ENCODE data around the gene GSC.

GSC gene

DNA sequence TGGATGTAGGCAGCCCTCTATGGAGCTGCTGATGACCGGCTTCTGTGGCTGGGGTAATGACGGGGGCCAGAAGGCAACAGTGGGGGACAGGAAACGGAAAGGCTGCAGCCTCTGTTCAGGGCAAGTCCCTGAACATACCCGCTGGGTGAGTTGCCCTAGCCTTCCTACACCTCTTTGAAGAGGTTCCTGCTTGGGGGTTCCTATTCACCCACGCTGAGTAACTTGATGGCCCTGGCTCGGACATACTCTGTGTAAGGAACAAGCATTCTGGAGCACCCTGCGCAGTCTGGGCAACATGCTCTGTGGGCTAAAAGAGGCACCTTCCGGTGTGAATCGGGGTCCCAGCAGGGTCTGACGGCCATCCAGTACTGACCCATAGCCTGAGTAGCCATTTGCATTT lies 17.7 kb upstream of the GSC start:
- H3K4me1 ChIP-seq (ENCODE audit: control insufficient read depth in 2 of 2, insufficient read depth in 2 of 2, low read length in 2 of 2) = no peaks in the 10 kb centered on the region
- H3K9me3 ChIP-seq (ENCODE audit: control insufficient read depth in 2 of 2, low read length in 2 of 2) = no peaks in the 10 kb centered on the region
- H3K36me3 ChIP-seq (ENCODE audit: control insufficient read depth in 2 of 2, insufficient read depth in 2 of 2, low read length in 2 of 2) = no peaks in the 10 kb centered on the region
- no peak overlapping the region for H3K27ac ChIP-seq (ENCODE audit: low read depth in 2 of 2, low read length in 2 of 2)
- H3K4me3 ChIP-seq (ENCODE audit: low read length in 2 of 2) = no peak overlapping the region
- peaks cover 0 to 3% of the 10 kb centered on the region in 2 donors for H3K27me3 ChIP-seq (ENCODE audit: control insufficient read depth in 2 of 2, insufficient read depth in 2 of 2, low read length in 2 of 2)
- H3K9ac ChIP-seq (ENCODE audit: low read depth in 1 of 2, low read length in 2 of 2) = no peak overlapping the region

DNA sequence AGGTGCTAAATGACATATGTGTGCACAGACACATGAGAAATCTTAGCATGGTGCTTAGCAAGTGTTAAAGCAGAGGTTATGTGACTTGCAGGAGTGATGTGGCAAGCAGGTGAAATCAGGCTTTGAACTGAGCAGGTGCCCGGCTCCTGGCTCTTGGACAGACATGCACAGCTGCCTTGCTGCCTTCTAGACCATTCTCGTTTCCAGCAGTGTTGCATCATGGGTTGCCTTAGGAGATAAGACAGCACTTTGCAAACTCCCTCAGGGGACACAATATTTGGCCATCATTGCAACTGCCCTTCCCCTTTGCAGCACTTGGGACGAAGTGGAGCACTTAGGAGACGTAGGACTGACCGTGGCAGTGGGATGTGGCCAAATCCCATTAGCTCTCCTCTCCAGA lies 17.2 kb upstream of the GSC start:
- no peak overlapping the region for H3K27ac ChIP-seq (ENCODE audit: low read depth in 2 of 2, low read length in 2 of 2)
- no peaks in the 10 kb centered on the region for H3K4me1 ChIP-seq (ENCODE audit: control insufficient read depth in 2 of 2, insufficient read depth in 2 of 2, low read length in 2 of 2)
- H3K9ac ChIP-seq (ENCODE audit: low read depth in 1 of 2, low read length in 2 of 2) = no peak overlapping the region
- no peaks in the 10 kb centered on the region for H3K36me3 ChIP-seq (ENCODE audit: control insufficient read depth in 2 of 2, insufficient read depth in 2 of 2, low read length in 2 of 2)
- H3K9me3 ChIP-seq (ENCODE audit: control insufficient read depth in 2 of 2, low read length in 2 of 2) = no peaks in the 10 kb centered on the region
- no peak overlapping the region for H3K4me3 ChIP-seq (ENCODE audit: low read length in 2 of 2)
- peaks cover 0 to 3% of the 10 kb centered on the region in 2 donors for H3K27me3 ChIP-seq (ENCODE audit: control insufficient read depth in 2 of 2, insufficient read depth in 2 of 2, low read length in 2 of 2)

DNA sequence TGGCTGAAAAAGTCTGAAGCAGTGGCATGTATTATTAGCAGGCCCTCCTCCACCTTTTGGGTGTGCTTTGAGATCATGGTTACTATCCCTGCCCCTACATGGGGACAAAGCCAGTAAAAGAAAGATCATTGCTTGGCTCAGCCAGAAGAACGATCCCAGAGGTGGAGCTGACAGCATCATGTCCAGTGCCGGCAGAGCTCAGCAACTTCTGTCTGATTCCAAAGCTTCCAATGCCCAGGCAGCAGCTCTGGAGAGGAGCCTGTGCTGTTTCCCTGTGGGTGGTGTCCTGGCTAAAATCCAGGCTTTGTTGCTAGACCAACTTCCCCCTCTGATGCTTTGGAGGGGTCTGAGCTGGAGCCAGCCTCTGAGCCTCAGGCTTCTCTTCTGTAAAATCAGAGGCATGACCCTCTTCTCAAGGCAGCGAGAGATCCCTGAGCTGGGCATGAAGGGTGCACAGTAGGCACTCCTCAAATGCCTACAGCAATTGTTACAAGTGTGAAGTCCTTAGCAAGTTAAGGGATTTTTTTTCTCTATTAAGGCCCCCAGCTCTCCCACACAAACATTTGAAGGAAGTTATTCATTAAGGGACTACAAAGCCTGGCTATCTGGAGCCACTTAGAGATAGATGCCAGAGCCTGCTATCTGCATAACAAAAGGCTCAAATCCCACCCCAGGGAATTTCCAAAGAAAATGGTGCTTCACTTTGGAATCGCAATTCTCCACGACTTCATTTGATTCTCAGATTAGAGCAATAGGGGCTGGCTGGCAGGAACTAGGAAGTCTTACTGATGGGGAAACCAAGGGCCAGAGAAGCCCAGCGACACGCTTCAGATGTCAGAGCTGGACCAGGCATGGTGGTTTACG lies 10.9 kb upstream of the GSC start:
- Histone ChIP-seq H3K36me3 (ENCODE audit: control insufficient read depth in 2 of 2, insufficient read depth in 2 of 2, low read length in 2 of 2) (no peaks in the 10 kb centered on the region), H3K9me3 (ENCODE audit: control insufficient read depth in 2 of 2, low read length in 2 of 2) (no peaks in the 10 kb centered on the region), H3K4me1 (ENCODE audit: control insufficient read depth in 2 of 2, insufficient read depth in 2 of 2, low read length in 2 of 2) (no peaks in the 10 kb centered on the region), H3K27ac (ENCODE audit: low read depth in 2 of 2, low read length in 2 of 2) (no peak overlapping the region), H3K4me3 (ENCODE audit: low read length in 2 of 2) (no peak overlapping the region), H3K9ac (ENCODE audit: low read depth in 1 of 2, low read length in 2 of 2) (no peak overlapping the region), H3K27me3 (ENCODE audit: control insufficient read depth in 2 of 2, insufficient read depth in 2 of 2, low read length in 2 of 2) (peaks cover 14 to 17% of the 10 kb centered on the region in 2 donors)

DNA sequence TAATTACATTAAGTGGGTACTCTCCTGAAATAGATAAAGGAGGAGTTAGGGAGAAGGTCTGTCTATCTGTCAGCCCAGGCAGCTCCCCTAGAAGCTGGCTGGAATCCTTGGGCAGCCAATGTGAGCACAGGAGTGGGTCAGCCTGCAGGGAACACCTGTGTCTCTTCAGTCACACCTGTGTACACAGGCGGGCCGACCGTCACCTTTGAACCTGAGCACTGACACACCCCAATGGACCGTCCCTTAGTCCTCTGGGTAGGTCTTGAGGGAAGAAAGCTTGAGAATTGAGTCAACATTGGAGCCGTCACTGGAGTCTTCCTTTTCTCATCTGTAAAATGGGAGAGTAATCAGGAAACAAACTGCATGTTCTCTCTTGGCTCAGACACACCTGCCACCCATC lies 9.8 kb upstream of the GSC start:
- H3K27me3 ChIP-seq (ENCODE audit: control insufficient read depth in 2 of 2, insufficient read depth in 2 of 2, low read length in 2 of 2) = peaks cover 24 to 25% of the 10 kb centered on the region in 2 donors
- H3K9me3 ChIP-seq (ENCODE audit: control insufficient read depth in 2 of 2, low read length in 2 of 2) = no peaks in the 10 kb centered on the region

DNA sequence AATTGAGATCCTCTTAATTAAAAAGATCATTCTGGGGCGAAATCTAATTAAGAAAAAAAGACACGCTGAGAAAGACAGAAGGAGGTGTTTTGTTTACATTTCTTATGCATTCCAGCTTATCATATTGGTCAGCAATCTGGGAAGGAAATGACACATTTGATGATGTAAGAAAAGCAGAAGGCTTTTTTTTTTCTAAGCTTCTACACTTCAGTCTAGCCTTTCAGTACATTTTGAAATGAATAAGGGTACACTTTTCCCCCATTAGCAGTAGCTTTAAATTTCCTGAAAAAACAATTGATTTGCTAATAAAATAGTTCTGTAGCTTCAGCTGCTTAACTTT lies 5.9 kb upstream of the GSC start:
- Histone ChIP-seq H3K27ac (ENCODE audit: low read depth in 2 of 2, low read length in 2 of 2) (no peak overlapping the region), H3K9me3 (ENCODE audit: control insufficient read depth in 2 of 2, low read length in 2 of 2) (no peaks in the 10 kb centered on the region), H3K36me3 (ENCODE audit: control insufficient read depth in 2 of 2, insufficient read depth in 2 of 2, low read length in 2 of 2) (no peaks in the 10 kb centered on the region), H3K4me3 (ENCODE audit: low read length in 2 of 2) (no peak overlapping the region), H3K27me3 (ENCODE audit: control insufficient read depth in 2 of 2, insufficient read depth in 2 of 2, low read length in 2 of 2) (peaks cover 56 to 57% of the 10 kb centered on the region in 2 donors), H3K9ac (ENCODE audit: low read depth in 1 of 2, low read length in 2 of 2) (no peak overlapping the region), H3K4me1 (ENCODE audit: control insufficient read depth in 2 of 2, insufficient read depth in 2 of 2, low read length in 2 of 2) (no peaks in the 10 kb centered on the region)

More for the DNA sequence above, 9.8 kb upstream of the GSC start:
- no peaks in the 10 kb centered on the region for H3K36me3 ChIP-seq (ENCODE audit: control insufficient read depth in 2 of 2, insufficient read depth in 2 of 2, low read length in 2 of 2)
- H3K27ac ChIP-seq (ENCODE audit: low read depth in 2 of 2, low read length in 2 of 2) = no peak overlapping the region
- H3K9ac ChIP-seq (ENCODE audit: low read depth in 1 of 2, low read length in 2 of 2) = no peak overlapping the region
- H3K4me3 ChIP-seq (ENCODE audit: low read length in 2 of 2) = no peak overlapping the region
- H3K4me1 ChIP-seq (ENCODE audit: control insufficient read depth in 2 of 2, insufficient read depth in 2 of 2, low read length in 2 of 2) = no peaks in the 10 kb centered on the region

DNA sequence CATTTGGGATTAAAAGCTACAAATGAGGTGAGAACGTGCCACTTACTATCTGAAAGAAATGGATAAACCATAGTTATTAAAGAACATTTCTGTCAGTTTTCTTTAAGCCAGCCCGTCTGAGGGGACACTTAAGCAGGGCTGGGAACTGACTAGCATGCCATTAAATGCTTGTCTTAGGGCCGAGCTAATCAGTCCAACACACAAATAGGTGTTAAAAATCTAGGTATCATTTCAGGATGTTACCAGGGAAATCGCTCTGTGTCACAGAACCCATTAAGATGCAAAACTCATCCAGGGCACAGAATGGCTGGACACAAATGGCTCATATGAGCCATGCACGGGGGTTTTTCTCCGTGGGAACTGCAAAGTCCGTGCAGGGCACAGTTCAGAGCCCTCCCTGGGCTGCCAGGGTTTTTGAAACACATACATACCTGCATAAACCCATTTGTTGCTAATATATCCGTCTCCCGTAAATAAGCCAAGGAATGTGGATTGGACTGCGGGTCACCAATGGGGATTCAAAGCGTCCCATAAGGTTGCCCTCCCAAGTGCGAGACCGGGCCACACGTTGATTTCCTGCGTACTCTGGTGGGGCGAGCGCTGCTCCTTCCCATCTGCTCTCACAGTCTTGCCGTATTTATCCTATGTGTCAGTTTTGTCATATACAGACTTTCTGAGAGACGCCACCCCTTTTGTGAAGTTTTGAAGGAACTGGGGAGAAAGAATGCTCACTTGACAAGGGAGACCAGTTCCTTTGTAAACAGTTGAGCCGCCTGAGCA lies 5.4 kb upstream of the GSC start:
- Histone ChIP-seq H3K9ac (ENCODE audit: low read depth in 1 of 2, low read length in 2 of 2) (no peak overlapping the region), H3K4me1 (ENCODE audit: control insufficient read depth in 2 of 2, insufficient read depth in 2 of 2, low read length in 2 of 2) (no peaks in the 10 kb centered on the region), H3K9me3 (ENCODE audit: control insufficient read depth in 2 of 2, low read length in 2 of 2) (no peaks in the 10 kb centered on the region), H3K36me3 (ENCODE audit: control insufficient read depth in 2 of 2, insufficient read depth in 2 of 2, low read length in 2 of 2) (no peaks in the 10 kb centered on the region), H3K27ac (ENCODE audit: low read depth in 2 of 2, low read length in 2 of 2) (no peak overlapping the region), H3K4me3 (ENCODE audit: low read length in 2 of 2) (no peak overlapping the region), H3K27me3 (ENCODE audit: control insufficient read depth in 2 of 2, insufficient read depth in 2 of 2, low read length in 2 of 2) (peaks cover 59 to 63% of the 10 kb centered on the region in 2 donors)

DNA sequence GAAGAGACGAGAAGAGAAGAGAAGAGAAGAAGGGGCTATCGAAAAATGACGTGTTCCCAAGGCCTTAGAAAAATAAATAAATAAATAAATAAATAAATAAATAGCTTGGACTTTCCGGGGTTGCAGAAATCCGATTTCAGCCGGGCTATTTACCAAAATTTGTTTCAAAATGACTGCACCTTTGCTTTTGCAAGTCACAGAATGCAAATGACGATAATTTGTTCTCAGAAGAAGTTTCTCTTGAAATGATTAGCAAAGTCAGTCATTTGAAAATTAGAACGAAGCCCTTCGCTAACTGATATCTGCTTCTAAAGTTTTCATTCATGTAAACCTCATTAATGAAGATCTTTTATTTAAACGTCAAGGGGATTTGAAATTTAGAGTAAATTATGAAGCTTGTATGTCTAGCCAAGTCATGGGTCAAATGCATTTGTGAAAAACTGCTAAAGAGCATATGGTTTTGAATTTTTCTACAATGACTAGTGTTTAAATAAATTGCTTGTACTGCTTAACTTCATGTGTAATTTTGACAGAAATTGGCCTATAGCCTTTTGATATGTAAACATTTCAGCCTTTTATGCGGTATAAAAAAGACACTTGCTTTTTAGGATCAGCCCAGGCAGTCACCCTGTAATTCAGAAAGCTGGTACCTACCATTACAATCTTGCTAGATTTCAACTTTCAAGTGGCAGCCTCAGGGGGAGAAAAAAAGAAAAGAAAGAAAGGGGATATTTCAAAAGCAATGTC lies 4.6 kb upstream of the GSC start:
- Histone ChIP-seq H3K4me3 (ENCODE audit: low read length in 2 of 2) (no peak overlapping the region), H3K9me3 (ENCODE audit: control insufficient read depth in 2 of 2, low read length in 2 of 2) (no peaks in the 10 kb centered on the region), H3K4me1 (ENCODE audit: control insufficient read depth in 2 of 2, insufficient read depth in 2 of 2, low read length in 2 of 2) (no peaks in the 10 kb centered on the region), H3K36me3 (ENCODE audit: control insufficient read depth in 2 of 2, insufficient read depth in 2 of 2, low read length in 2 of 2) (no peaks in the 10 kb centered on the region), H3K27ac (ENCODE audit: low read depth in 2 of 2, low read length in 2 of 2) (no peak overlapping the region), H3K9ac (ENCODE audit: low read depth in 1 of 2, low read length in 2 of 2) (no peak overlapping the region), H3K27me3 (ENCODE audit: control insufficient read depth in 2 of 2, insufficient read depth in 2 of 2, low read length in 2 of 2) (peaks cover 60 to 62% of the 10 kb centered on the region in 2 donors)

DNA sequence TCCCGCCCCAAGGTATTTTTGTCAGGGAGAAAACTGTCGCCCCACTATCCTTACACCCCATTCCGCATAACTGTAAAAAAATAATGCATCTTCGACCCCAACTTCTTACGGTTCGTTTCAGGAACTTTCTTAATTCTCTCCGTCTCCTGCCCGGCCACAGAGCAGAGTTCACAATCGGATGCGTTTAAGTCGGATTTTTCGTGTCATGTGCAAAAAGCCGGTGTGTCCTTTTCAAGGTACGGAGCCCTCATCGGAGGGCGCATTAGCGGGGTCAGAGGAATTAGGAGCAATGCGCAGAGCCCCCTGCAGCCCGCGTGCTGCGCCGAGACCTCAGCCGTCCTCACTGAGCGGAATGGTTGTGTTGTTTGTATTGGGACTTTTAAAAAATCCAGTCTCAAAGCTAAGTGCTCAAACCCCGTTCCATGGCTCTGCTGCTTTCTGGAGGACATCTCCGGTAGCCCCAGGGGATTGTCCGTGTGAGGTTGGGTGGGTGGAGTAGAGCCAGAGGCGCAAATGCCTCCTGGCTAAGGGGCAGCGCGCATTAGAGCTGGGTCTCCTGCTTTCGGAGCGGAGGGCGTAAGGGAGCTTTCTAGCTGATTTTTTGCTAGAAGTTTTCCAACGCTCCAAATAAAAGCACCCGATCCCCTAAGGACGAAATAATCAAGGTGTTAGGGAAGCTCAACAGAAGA lies 3.9 kb upstream of the GSC start:
- Histone ChIP-seq H3K36me3 (ENCODE audit: control insufficient read depth in 2 of 2, insufficient read depth in 2 of 2, low read length in 2 of 2) (no peaks in the 10 kb centered on the region), H3K27me3 (ENCODE audit: control insufficient read depth in 2 of 2, insufficient read depth in 2 of 2, low read length in 2 of 2) (peaks cover 67 to 69% of the 10 kb centered on the region in 2 donors), H3K9ac (ENCODE audit: low read depth in 1 of 2, low read length in 2 of 2) (no peak overlapping the region), H3K27ac (ENCODE audit: low read depth in 2 of 2, low read length in 2 of 2) (no peak overlapping the region), H3K9me3 (ENCODE audit: control insufficient read depth in 2 of 2, low read length in 2 of 2) (no peaks in the 10 kb centered on the region), H3K4me3 (ENCODE audit: low read length in 2 of 2) (no peak overlapping the region), H3K4me1 (ENCODE audit: control insufficient read depth in 2 of 2, insufficient read depth in 2 of 2, low read length in 2 of 2) (peaks cover 0 to 7% of the 10 kb centered on the region in 2 donors)

DNA sequence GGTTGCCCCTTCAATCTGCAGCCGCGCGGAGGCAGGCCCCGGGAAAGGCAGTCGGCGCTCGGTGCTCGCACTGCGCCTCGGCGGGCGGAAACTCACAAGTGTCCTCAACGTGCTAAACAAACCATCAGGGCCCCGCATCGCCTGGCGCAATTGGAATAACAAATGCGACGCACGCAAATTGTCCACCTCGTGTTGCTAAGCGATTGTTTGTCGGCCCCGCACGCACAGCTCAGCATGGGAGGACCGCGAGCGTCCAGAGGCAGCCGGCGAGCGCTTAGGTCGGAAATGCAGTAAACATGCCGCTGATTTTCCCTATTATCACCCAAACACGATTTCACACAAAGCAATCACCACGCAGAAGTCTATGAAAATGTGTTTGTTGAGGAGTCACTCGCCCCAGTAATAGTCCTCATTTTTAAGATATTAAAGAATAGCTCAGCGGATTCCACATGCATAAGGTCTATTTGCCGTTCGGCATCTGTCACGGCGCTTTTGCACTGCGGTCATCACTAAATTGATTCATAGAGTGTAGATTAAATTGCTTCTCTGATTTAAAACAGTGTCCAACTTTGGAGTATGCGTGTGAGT lies 3.2 kb upstream of the GSC start:
- H3K36me3 ChIP-seq (ENCODE audit: control insufficient read depth in 2 of 2, insufficient read depth in 2 of 2, low read length in 2 of 2) = no peaks in the 10 kb centered on the region

More for the DNA sequence above, 3.2 kb upstream of the GSC start:
- H3K9me3 ChIP-seq (ENCODE audit: control insufficient read depth in 2 of 2, low read length in 2 of 2) = no peaks in the 10 kb centered on the region
- peaks cover 0 to 7% of the 10 kb centered on the region in 2 donors for H3K4me1 ChIP-seq (ENCODE audit: control insufficient read depth in 2 of 2, insufficient read depth in 2 of 2, low read length in 2 of 2)
- no peak overlapping the region for H3K9ac ChIP-seq (ENCODE audit: low read depth in 1 of 2, low read length in 2 of 2)
- H3K27me3 ChIP-seq (ENCODE audit: control insufficient read depth in 2 of 2, insufficient read depth in 2 of 2, low read length in 2 of 2) = peaks cover 74 to 75% of the 10 kb centered on the region in 2 donors
- no peak overlapping the region for H3K27ac ChIP-seq (ENCODE audit: low read depth in 2 of 2, low read length in 2 of 2)
- no peak overlapping the region for H3K4me3 ChIP-seq (ENCODE audit: low read length in 2 of 2)
